GM06990 (cell line): ENCODE measurements around the gene NUP153.

ENCODE experiments used
- DNase-seq: peaks from one replicate; pipeline ENCODE4 v3.0.0-alpha.2; 2011; ENCODE audit not compliant: insufficient read length; ENCODE audit errors: extremely low read depth
- H3K27me3 ChIP-seq: replicated peaks from 2 replicates; pipeline ENCODE4 v1.6.0; 2011; ENCODE audit warnings: low read length; ENCODE audit not compliant: control insufficient read depth, insufficient read depth
- H3K36me3 ChIP-seq: 2 replicates; pipeline ENCODE4 v1.5.1; 2011; ENCODE audit warnings: low read length; ENCODE audit not compliant: control insufficient read depth, insufficient read depth
- H3K4me3 ChIP-seq: replicated peaks from 2 replicates; pipeline ENCODE4 v1.5.1; 2011; ENCODE audit warnings: low read depth, mild to moderate bottlenecking, control low read depth, low read length
- TF ChIP-seq, protein P1 (sequence below): IDR thresholded peaks from 2 replicates; pipeline ENCODE4 v1.5.1; 2011; ENCODE audit warnings: low read length, control low read depth, mild to moderate bottlenecking, inconsistent platforms; ENCODE audit not compliant: insufficient read depth, poor library complexity, severe bottlenecking

NUP153 gene

DNA sequence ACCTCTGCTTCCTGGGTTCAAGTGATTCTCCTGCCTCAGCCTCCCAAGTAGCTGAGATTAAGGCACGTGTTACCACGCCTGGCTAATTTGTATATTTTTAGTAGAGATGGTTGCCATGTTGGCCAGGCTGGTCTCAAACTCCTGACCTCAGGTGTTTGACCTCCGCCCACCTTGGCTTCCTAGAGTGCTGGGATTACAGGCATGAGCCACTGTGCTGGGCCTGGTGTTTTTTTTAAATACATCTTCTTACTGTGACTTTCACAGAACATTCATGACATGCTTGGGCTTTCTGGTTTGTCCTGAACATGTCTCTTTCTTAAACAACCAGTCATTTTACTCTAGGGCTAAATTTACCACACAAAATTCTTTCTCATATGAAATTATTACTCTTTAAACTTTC is 141.3 kb downstream of the NUP153 start:
- Histone ChIP-seq H3K36me3 (no peaks in the 10 kb centered on the region), H3K4me3 (no peak overlapping the region), H3K27me3 (no peaks in the 10 kb centered on the region)
- TF ChIP-seq, protein P1, sequence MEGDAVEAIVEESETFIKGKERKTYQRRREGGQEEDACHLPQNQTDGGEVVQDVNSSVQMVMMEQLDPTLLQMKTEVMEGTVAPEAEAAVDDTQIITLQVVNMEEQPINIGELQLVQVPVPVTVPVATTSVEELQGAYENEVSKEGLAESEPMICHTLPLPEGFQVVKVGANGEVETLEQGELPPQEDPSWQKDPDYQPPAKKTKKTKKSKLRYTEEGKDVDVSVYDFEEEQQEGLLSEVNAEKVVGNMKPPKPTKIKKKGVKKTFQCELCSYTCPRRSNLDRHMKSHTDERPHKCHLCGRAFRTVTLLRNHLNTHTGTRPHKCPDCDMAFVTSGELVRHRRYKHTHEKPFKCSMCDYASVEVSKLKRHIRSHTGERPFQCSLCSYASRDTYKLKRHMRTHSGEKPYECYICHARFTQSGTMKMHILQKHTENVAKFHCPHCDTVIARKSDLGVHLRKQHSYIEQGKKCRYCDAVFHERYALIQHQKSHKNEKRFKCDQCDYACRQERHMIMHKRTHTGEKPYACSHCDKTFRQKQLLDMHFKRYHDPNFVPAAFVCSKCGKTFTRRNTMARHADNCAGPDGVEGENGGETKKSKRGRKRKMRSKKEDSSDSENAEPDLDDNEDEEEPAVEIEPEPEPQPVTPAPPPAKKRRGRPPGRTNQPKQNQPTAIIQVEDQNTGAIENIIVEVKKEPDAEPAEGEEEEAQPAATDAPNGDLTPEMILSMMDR = no peak
- DNase-seq = no peak
